Tibial nerve (tissue), 4 donors: ENCODE results near the gene MAP4K2.

Source experiments
- EP300 ChIP-seq, 2 donors: sonication (generic); formaldehyde crosslinking; IDR thresholded peaks; one replicate each; pipeline ENCODE4 v1.6.1; 2017; ENCODE audit warnings: antibody characterized with exemption in 2 of 2, mild to moderate bottlenecking in 1 of 2
- POLR2A ChIP-seq, 2 donors: fragments of 450-650 bp; IDR thresholded peaks; one replicate each; pipeline ENCODE4 v1.6.1; 2017; ENCODE audit warnings: antibody characterized with exemption in 2 of 2, mild to moderate bottlenecking in 2 of 2, moderate library complexity in 2 of 2
- TF ChIP-seq, protein P1 (sequence below), 5 experiments: fragments of 200-600 bp in 3 of 5; fragments of 450-650 bp in 2 of 5; sonication (generic) in 3 of 5; IDR thresholded peaks; one replicate each; pipeline ENCODE4 v1.5.1; 2016 to 2019; ENCODE audit warnings: antibody characterized with exemption in 5 of 5, mild to moderate bottlenecking in 3 of 5, moderate library complexity in 2 of 5

- TF ChIP-seq, protein P1, sequence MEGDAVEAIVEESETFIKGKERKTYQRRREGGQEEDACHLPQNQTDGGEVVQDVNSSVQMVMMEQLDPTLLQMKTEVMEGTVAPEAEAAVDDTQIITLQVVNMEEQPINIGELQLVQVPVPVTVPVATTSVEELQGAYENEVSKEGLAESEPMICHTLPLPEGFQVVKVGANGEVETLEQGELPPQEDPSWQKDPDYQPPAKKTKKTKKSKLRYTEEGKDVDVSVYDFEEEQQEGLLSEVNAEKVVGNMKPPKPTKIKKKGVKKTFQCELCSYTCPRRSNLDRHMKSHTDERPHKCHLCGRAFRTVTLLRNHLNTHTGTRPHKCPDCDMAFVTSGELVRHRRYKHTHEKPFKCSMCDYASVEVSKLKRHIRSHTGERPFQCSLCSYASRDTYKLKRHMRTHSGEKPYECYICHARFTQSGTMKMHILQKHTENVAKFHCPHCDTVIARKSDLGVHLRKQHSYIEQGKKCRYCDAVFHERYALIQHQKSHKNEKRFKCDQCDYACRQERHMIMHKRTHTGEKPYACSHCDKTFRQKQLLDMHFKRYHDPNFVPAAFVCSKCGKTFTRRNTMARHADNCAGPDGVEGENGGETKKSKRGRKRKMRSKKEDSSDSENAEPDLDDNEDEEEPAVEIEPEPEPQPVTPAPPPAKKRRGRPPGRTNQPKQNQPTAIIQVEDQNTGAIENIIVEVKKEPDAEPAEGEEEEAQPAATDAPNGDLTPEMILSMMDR (IDR thresholded peaks at IDR 0.05): no peak
- no peak for TF ChIP-seq POLR2A (IDR thresholded peaks at IDR 0.05)
- no peak for TF ChIP-seq EP300 (IDR thresholded peaks at IDR 0.05)
Measured at GRCh38 chr11:64769283-64769682, 33.7 kb downstream of the MAP4K2 start.
